HG03095 (cell line): ENCODE results near the gene MRPL9.
"Not testable (repeated sequence)": the region's sequence is repeated elsewhere in the genome, so short reads cannot be mapped to it uniquely, and the experiment has no call there.

Source experiments
- ATAC-seq: cut with Tn5 transposase; IDR thresholded peaks from one replicate; pipeline ENCODE4 v1.9.1; 2021; ENCODE audit warnings: moderate library complexity; ENCODE audit not compliant: unreplicated experiment

MRPL9 gene

GRCh38 chr1:151733995-151734394 is 29.3 kb downstream of the MRPL9 start:
- ATAC-seq = not testable (repeated sequence)

- no peak for ATAC-seq
Measured at GRCh38 chr1:151733126-151733525, 30.2 kb downstream of the MRPL9 start.

GRCh38 chr1:151729966-151730291 is 33.4 kb downstream of the MRPL9 start:
- ATAC-seq = no peak

GRCh38 chr1:151729157-151729965 is 33.9 kb downstream of the MRPL9 start:
- no peak for ATAC-seq

- ATAC-seq = no peak
Measured at GRCh38 chr1:151728151-151729054, 34.9 kb downstream of the MRPL9 start.

GRCh38 chr1:151723726-151724370 is 39.4 kb downstream of the MRPL9 start:
- no peak for ATAC-seq

- no peak for ATAC-seq
Measured at GRCh38 chr1:151721788-151722510, 41.3 kb downstream of the MRPL9 start.

- no peak for ATAC-seq
Measured at GRCh38 chr1:151720974-151721787, 42.1 kb downstream of the MRPL9 start, which contains the start of gene RIIAD1. Gene RIIAD1, plus strand, starts transcription at chr1:151721522. Its CDS starts 15 bp downstream, at chr1:151721537.

GRCh38 chr1:151720554-151720953 is 42.7 kb downstream of the MRPL9 start:
- ATAC-seq = no peak

- ATAC-seq = no peak
Measured at GRCh38 chr1:151720125-151720524, 43.2 kb downstream of the MRPL9 start.

GRCh38 chr1:151718666-151719065 is 44.6 kb downstream of the MRPL9 start:
- ATAC-seq = no peak

GRCh38 chr1:151718011-151718431 is 45.3 kb downstream of the MRPL9 start:
- ATAC-seq = no peak

- ATAC-seq = no peak
Measured at GRCh38 chr1:151716771-151717631, 46.3 kb downstream of the MRPL9 start, which contains the start of gene CELF3. Gene CELF3, minus strand, starts transcription at chr1:151716803. Its CDS starts 783 bp downstream, at chr1:151716020.

- no peak for ATAC-seq
Measured at GRCh38 chr1:151716405-151716762, 46.9 kb downstream of the MRPL9 start.

- ATAC-seq = no peak
Measured at GRCh38 chr1:151715726-151716404, 47.4 kb downstream of the MRPL9 start.

GRCh38 chr1:151714820-151715725 is 48.2 kb downstream of the MRPL9 start:
- ATAC-seq = no peak

GRCh38 chr1:151713874-151714273 is 49.4 kb downstream of the MRPL9 start:
- ATAC-seq = no peak
